ENCODE results near the gene GFM1.

Gene GFM1

DNA sequence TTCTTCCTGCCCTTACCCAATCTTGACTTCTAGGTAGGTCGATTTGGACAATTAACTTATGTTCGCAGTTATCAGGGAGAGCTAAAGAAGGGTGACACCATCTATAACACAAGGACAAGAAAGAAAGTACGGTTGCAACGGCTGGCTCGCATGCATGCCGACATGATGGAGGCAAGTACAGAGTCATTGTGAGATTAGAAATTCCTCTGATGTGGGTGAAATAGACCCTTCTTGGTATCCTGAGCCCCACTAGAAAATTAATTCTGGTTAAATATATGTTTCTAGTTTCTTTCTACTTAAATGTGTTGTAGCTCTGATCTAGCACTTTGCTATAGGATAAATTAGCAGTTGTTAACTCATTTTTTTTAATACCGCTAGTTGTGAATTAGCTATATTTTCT is 14.6 kb downstream of the GFM1 start:
- TF ChIP-seq, protein P1, sequence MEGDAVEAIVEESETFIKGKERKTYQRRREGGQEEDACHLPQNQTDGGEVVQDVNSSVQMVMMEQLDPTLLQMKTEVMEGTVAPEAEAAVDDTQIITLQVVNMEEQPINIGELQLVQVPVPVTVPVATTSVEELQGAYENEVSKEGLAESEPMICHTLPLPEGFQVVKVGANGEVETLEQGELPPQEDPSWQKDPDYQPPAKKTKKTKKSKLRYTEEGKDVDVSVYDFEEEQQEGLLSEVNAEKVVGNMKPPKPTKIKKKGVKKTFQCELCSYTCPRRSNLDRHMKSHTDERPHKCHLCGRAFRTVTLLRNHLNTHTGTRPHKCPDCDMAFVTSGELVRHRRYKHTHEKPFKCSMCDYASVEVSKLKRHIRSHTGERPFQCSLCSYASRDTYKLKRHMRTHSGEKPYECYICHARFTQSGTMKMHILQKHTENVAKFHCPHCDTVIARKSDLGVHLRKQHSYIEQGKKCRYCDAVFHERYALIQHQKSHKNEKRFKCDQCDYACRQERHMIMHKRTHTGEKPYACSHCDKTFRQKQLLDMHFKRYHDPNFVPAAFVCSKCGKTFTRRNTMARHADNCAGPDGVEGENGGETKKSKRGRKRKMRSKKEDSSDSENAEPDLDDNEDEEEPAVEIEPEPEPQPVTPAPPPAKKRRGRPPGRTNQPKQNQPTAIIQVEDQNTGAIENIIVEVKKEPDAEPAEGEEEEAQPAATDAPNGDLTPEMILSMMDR (conservative IDR thresholded peaks at IDR 0.05; ENCODE audit: control insufficient read depth, insufficient read depth, low read depth, low read length): no peak
- DNase-seq (ENCODE audit: low read depth): no peak
- H3K4me3 ChIP-seq (ENCODE audit: control insufficient read depth, low read depth, low read length): no peak overlapping the region

DNA sequence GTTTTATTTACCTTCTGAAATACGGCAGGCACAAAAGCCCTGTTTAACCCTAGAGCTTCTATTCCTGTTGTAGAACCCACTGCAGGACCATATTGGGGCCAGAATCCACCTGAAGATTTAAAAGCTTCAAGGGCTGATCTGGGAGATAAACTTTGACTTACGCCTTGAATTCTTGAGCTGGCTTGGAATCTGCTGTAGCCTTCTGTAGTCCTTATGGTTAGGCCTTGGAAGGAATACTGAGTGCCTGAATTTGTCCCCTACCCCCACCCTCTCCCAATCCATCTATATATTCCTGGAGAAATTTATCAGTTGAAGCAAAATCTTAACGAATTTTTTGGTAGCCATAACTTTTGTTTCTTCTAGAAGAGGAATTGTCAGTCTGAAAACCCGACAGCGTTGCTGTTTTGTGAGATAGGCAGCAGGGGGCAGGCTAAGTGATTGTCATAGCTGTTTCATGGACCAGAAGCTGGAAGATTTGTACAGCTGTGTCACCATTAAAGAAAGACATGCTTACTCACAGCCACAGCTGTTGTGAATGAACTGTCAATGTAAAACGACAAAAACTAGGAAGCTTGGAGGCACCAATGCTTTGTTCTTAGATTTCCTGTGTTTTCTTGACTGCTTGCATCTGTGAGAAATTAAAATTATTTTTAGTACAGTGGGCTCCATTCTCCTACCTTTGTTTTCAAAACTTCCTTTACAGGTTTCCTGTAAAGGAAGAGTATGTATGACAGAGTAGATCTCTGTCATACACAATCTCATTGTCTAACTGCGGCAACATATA is 15.3 kb downstream of the GFM1 start:
- TF ChIP-seq, protein P1 (conservative IDR thresholded peaks at IDR 0.05; ENCODE audit: control insufficient read depth, insufficient read depth, low read depth, low read length): peak; percentile 77
- no peak overlapping the region for H3K4me3 ChIP-seq (ENCODE audit: control insufficient read depth, low read depth, low read length)
- DNase-seq (ENCODE audit: low read depth): peak; percentile 85

DNA sequence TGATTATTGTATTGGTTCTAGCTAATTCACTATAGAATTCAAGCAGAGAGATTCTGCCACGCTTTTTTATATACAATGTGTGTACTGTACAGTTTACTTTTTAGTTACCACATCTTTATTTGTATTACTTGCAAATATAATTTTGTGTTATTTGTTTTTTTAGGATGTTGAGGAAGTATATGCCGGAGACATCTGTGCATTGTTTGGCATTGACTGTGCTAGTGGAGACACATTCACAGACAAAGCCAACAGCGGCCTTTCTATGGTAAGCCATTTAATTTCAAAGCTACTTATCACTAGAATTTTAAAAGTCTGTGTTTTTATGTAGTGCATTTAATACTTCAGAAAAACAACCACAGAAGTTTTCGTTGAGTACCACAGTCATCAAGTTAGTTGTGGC is 16.4 kb downstream of the GFM1 start:
- TF ChIP-seq, protein P1 (conservative IDR thresholded peaks at IDR 0.05; ENCODE audit: control insufficient read depth, insufficient read depth, low read depth, low read length): no peak
- no peak overlapping the region for H3K4me3 ChIP-seq (ENCODE audit: control insufficient read depth, low read depth, low read length)
- no peak for DNase-seq (ENCODE audit: low read depth)

DNA sequence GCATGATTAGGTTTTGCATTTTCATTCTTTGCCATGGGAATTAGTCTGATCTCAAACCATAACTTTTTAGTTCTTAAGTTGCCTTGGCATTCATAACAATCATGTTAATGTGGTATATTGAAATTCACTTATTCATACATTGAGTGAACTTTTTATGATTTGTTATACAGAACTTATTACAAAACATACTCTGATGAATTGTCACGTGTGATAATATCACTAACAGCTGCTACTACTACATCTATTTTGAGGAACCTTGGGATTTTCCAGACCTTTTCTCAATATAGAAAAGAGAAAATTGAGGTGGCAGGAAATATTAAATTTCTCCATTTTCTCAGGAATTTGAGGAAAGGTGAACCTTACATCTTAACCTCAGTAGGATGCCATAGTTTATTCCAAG is 18.9 kb downstream of the GFM1 start:
- no peak for DNase-seq (ENCODE audit: low read depth)
- TF ChIP-seq, protein P1 (conservative IDR thresholded peaks at IDR 0.05; ENCODE audit: control insufficient read depth, insufficient read depth, low read depth, low read length): no peak
- no peak overlapping the region for H3K4me3 ChIP-seq (ENCODE audit: control insufficient read depth, low read depth, low read length)

DNA sequence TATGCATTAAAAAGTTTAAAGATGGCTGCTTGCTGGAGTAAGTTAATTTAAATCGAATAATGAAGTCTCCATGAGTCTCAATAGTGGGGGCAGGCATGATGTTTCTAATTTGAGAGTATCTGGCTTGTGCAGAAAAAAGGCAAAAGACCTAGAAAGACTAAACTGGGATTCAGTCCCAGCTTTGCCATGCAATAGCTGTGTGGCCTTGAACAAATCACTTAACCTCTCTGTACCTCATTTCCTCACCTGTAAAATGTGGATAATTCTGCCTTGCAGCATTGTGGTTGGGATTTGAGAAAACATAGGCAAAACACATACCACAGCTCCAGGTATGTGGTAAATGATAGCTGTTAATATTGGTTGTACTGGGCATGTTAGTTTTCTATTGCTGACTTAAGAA is 19.5 kb downstream of the GFM1 start:
- no peak overlapping the region for H3K4me3 ChIP-seq (ENCODE audit: control insufficient read depth, low read depth, low read length)
- TF ChIP-seq, protein P1 (conservative IDR thresholded peaks at IDR 0.05; ENCODE audit: control insufficient read depth, insufficient read depth, low read depth, low read length): no peak
- no peak for DNase-seq (ENCODE audit: low read depth)

DNA sequence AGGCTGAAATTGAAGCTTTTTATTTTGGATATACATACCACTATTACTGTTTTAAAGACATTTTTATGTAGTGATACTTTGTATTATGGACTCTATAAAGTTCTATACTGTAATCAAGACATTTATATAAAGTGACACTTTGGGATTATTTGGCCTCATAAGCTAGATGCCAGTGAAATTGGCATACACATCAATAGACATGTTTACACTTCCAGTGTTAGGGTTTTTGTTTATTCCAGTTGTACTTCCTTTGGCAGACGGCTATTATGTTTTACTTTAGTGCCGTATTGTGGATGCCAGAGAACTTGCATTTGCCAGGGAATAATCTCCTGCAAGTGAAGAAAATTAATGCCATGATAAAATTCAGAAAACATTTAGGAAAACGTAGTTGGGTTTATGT is 22.1 kb downstream of the GFM1 start:
- TF ChIP-seq, protein P1 (conservative IDR thresholded peaks at IDR 0.05; ENCODE audit: control insufficient read depth, insufficient read depth, low read depth, low read length): no peak
- no peak for DNase-seq (ENCODE audit: low read depth)
- H3K4me3 ChIP-seq (ENCODE audit: control insufficient read depth, low read depth, low read length): no peak overlapping the region

All from fibroblast of mammary gland (primary cell).